ENCODE measurements around the gene ZNF565.
A peak's percentile ranks its signal among the peaks of the same experiment; 100 is the strongest.

The ZNF565 gene

DNA sequence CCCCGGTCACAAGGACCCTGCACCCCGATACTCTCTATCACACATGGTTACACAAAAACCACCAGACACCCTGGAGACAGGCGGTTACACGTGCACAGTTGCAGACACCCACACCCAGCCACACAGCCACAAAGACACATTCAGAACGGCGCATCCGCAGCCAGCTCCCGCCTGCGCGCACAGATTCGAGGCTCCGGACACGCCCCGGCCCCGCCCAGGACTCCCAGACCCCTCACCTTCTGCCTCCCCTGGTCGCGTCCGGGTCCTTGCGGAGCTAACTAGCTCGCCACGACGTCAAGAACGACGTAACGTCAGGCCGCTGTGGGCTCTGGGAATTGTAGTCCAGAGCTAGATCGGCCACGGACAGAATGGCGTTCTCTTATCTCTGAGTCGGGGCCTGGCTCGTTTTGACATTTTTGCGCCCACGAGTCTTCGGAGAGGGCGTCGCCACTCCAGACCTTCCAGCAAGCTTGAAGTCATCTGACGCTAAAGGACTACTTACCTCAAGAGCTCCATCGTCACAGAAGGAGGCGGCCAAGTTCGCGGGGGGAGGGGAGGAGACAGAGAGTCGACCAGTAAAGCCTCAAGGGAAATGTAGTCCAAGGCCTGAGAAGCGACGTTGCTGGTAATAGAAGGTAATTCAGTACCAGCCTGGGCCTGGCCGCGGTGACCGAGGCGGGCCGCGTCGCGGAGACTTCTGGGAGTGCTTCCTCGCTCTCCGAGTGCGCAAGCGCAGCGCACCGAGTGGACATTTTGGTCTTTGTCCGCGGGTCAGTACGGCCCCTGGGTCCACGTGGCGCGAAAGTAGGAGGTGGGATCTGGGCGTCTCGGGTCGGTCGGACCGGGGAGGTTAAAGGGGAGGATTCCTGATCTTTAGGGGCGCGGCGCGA lies at the start of gene ZNF565, which contains the start of gene ZNF146:
Gene ZNF565 (minus strand): TSS at position 280 of the 890 bp plus-strand sequence. CDS start 12,680 bp downstream, outside the sequence.
Gene ZNF146 (plus strand): TSS at position 721 of the 890 bp plus-strand sequence. CDS start 21,335 bp downstream, outside the sequence.
- H3K4me3 ChIP-seq (ENCODE audit: control insufficient read depth, low read depth, low read length): peak within 1 kb of the TSS; percentile 97
- TF ChIP-seq, protein P1, sequence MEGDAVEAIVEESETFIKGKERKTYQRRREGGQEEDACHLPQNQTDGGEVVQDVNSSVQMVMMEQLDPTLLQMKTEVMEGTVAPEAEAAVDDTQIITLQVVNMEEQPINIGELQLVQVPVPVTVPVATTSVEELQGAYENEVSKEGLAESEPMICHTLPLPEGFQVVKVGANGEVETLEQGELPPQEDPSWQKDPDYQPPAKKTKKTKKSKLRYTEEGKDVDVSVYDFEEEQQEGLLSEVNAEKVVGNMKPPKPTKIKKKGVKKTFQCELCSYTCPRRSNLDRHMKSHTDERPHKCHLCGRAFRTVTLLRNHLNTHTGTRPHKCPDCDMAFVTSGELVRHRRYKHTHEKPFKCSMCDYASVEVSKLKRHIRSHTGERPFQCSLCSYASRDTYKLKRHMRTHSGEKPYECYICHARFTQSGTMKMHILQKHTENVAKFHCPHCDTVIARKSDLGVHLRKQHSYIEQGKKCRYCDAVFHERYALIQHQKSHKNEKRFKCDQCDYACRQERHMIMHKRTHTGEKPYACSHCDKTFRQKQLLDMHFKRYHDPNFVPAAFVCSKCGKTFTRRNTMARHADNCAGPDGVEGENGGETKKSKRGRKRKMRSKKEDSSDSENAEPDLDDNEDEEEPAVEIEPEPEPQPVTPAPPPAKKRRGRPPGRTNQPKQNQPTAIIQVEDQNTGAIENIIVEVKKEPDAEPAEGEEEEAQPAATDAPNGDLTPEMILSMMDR (conservative IDR thresholded peaks at IDR 0.05; ENCODE audit: control insufficient read depth, insufficient read depth, low read depth, low read length): no peak
- DNase-seq (ENCODE audit: low read depth): peak; percentile 99

DNA sequence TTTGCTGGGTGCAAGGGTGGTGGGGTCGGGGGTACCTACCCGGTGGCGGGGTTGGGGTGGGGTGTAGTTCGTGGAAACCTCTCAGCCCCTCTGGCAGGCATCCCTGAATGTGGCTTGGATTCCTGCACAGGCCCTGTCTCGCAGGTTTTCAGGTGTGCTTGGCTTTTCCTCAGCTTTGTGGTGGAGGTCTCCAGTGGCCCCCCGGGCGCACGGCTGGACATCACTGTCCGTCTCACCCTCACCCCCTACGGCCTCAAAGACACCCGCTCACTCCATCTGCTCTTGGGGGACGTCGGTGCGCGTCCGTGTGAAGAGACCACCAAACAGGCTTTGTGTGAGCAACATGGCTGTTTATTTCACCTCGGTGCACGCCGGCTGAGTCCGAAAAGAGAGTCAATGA lies 44.7 kb upstream of the ZNF565 start:
- H3K4me3 ChIP-seq (ENCODE audit: control insufficient read depth, low read depth, low read length): no peak overlapping the region
- DNase-seq (ENCODE audit: low read depth): no peak
- TF ChIP-seq, protein P1 (conservative IDR thresholded peaks at IDR 0.05; ENCODE audit: control insufficient read depth, insufficient read depth, low read depth, low read length): no peak

DNA sequence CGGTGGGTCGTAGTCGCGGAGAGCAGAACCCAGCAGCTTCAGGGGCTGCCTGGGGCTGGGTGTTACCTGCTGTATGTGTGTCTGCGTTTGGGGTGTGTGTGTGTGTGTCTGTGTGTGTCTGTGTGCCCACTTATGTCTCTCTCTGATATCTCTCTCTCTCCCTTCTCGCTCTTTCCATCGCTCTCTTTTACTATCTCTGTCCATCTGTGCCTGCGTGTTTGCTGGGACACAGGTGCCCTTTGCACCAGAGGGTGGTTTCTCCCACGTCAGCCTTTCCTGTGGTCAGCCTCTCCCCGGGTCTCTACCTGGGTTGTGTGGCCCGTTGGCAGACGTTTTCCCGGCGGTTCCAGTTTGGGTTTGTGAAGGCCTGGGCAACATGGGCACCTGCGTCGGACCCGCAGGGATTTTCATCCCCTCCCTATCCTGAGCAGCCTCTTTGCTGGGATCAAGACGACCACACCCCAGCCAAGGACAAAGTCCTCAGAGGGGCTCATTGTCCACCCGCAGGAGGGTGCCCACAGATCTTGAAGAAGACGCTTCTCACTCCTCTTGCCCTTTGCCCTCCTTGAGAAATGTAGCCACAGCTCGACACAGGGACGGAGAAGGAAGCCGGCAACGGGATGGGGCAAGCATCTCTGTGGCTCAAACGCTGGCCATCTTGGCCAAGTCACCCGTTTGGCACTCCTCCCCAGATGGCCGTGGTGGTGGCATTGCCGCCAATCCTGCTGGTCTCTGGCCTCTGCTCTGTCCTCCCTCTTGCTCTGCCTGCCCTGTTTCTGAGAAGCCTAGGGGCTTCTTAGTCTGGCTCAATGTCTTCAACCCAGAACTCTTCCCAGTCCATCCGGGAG lies 43.8 kb upstream of the ZNF565 start:
- TF ChIP-seq, protein P1 (conservative IDR thresholded peaks at IDR 0.05; ENCODE audit: control insufficient read depth, insufficient read depth, low read depth, low read length): no peak
- H3K4me3 ChIP-seq (ENCODE audit: control insufficient read depth, low read depth, low read length): peak overlapping the region; percentile 42
- DNase-seq (ENCODE audit: low read depth): no peak

DNA sequence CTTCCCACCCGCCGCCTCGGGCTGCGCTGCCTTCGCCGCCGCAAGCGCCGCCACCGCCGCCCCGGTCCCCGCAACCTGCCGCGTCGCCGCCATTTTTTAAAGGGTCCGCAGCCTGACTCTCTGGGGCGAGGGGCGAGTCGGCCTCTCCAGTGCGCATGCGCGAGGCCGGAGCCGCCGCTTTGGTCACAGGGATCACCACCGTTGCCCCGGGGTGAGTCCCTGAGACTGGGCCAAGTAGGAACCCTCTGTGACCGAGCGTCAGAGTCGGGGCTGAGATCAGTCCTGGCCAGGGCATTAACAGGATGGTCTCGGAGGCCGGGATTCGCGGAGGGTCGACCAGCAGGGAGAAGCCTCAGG lies 43.0 kb upstream of the ZNF565 start:
- TF ChIP-seq, protein P1 (conservative IDR thresholded peaks at IDR 0.05; ENCODE audit: control insufficient read depth, insufficient read depth, low read depth, low read length): no peak
- no peak for DNase-seq (ENCODE audit: low read depth)
- H3K4me3 ChIP-seq (ENCODE audit: control insufficient read depth, low read depth, low read length): peak overlapping the region; percentile 42

DNA sequence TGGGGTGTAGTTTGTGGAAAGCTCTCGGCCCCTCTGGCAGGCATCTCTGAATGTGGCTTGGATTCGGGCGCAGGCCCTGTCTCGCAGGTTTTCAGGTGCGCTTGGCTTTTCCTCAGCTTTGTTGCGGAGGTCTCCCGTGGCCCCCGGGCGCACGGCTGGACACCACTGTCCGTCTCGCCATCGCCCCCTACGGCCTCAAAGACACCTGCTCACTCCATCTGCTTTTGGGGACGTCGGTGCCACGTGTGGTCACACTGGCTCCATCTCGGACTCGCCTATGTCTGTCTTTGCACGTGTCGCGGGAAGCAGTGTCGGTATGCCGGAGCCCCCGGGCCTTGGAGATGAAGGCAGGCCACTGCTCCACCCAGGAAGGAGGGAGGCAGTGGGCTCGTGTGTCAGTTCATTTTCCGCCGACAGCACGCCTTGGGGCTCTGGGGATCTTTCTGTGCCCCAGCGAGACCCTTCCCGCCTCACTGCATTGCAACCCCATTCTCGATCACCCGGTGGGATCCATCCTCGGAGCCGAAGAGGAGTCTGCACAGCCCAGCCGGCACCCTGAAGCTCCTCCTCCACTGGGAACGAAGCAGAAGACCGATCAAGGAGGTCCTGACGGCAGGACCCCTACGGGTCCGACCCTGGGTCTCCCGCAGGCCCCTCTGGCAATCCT lies 42.5 kb upstream of the ZNF565 start:
- DNase-seq (ENCODE audit: low read depth): no peak
- H3K4me3 ChIP-seq (ENCODE audit: control insufficient read depth, low read depth, low read length): peak overlapping the region; percentile 42
- TF ChIP-seq, protein P1 (conservative IDR thresholded peaks at IDR 0.05; ENCODE audit: control insufficient read depth, insufficient read depth, low read depth, low read length): no peak

DNA sequence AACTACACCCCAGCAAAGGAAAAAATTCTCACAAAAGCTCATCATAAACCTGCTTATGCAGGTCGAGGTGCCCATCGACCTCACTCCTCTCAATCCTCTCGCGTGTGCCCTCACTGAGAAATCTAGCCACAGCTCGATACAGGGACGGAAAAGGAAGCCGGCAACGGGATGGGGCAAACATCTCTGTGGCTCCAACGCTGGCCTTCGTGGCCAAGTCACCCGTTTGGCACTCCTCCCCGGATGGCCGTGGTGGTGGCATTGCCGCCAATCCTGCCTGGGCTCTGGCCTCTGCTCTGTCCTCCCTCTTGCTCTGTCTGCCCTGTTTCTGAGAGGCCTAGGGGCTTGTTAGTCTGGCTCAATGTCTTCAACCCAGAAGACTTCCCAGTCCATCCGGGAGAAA lies 41.6 kb upstream of the ZNF565 start:
- no peak for DNase-seq (ENCODE audit: low read depth)
- TF ChIP-seq, protein P1 (conservative IDR thresholded peaks at IDR 0.05; ENCODE audit: control insufficient read depth, insufficient read depth, low read depth, low read length): no peak

More for the DNA sequence above, 41.6 kb upstream of the ZNF565 start:
- no peak overlapping the region for H3K4me3 ChIP-seq (ENCODE audit: control insufficient read depth, low read depth, low read length)

Measured in fibroblast of mammary gland (primary cell).